Stimulated activated effector memory CD8-positive, alpha-beta T cell treated with anti-CD3 and anti-CD28 coated beads, Interleukin-12 subunit alpha, Interleukin-12 subunit beta, amount 100 ng/mL, for 72 hours (primary cell): ENCODE data around the gene AEBP1.
"Not testable (repeated sequence)": the region's sequence is repeated elsewhere in the genome, so short reads cannot be mapped to it uniquely, and the experiment has no call there.

ENCODE experiments used
- ATAC-seq: fragments of 150-1000 bp; cut with Tn5 transposase; 2 replicates; pipeline ENCODE4 v1.10.0; 2021
- DNase-seq, 2 donors: peaks; one replicate each; pipeline ENCODE4 v3.0.0; 2021 to 2022; ENCODE audit warnings: low spot score in 2 of 2
- H3K27ac Mint-ChIP-seq: one replicate; pipeline ENCODE4 v1.8.0; 2022; ENCODE audit warnings: mild to moderate bottlenecking, mixed read lengths
- H3K36me3 Mint-ChIP-seq: one replicate; pipeline ENCODE4 v1.8.0; 2022; ENCODE audit warnings: mild to moderate bottlenecking, mixed read lengths
- H3K4me1 Mint-ChIP-seq: one replicate; pipeline ENCODE4 v1.8.0; 2022; ENCODE audit warnings: mixed read lengths
- H3K4me3 Mint-ChIP-seq: one replicate; pipeline ENCODE4 v1.8.0; 2022; ENCODE audit warnings: mild to moderate bottlenecking, mixed read lengths
- H3K9me3 Mint-ChIP-seq: one replicate; pipeline ENCODE4 v1.8.0; 2022; ENCODE audit warnings: mixed read lengths

Gene AEBP1

GRCh38 chr7:44113764-44114354, 9.7 kb downstream of the AEBP1 start:
- no peak for ATAC-seq
- no peak overlapping the region for H3K4me3 Mint-ChIP-seq
- no peaks in the 10 kb centered on the region for H3K4me1 Mint-ChIP-seq
- H3K27ac Mint-ChIP-seq, result no peak overlapping the region
- no peak for DNase-seq
- peaks cover 18% of the 10 kb centered on the region for H3K36me3 Mint-ChIP-seq
- no peaks in the 10 kb centered on the region for H3K9me3 Mint-ChIP-seq

- H3K4me1 Mint-ChIP-seq, result peaks cover 3% of the 10 kb centered on the region
- no peak overlapping the region for H3K27ac Mint-ChIP-seq
- no peak overlapping the region for H3K4me3 Mint-ChIP-seq
- ATAC-seq, result no peak
- H3K9me3 Mint-ChIP-seq, result no peaks in the 10 kb centered on the region
- peaks cover 27% of the 10 kb centered on the region for H3K36me3 Mint-ChIP-seq
- DNase-seq, result no peak
Measured at GRCh38 chr7:44114586-44115310, 10.6 kb downstream of the AEBP1 start.

DNA sequence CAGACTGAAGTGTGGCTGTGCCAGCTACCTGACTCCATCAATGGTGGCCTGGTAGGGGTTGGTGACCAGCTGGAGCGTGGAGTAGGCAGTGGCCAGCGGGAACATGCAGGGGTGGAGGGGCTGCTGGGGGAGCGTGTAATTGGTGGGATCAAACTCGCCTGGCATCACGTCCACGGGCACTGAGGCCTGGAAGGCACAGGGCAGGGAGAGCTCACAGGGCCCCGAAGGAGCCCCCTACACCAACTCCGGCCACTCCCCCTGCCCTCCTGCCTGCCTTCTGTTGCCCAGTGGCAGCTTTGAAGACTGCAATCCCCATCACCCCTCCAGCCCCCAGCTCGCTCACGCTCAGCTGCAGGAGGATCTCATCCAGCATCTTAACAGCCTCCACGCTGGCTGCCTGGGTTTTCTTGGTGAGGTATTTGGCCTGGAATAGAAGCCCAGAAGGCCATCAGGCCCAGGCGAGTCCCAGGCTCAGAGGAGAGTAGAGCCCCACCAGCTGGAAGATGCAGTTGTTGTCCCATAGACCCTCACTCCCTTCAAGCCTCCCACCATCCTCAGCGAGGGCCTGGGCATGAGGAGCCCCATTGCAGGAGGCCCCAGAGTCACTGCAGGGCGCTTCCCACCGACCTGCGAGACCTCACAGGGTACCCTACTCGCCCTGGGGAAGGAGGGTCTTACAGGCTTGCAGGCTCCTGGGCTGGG, 12.1 kb downstream of the AEBP1 start:
- Mint-ChIP-seq H3K4me3 (no peak overlapping the region), H3K36me3 (peaks cover 42% of the 10 kb centered on the region)

GRCh38 chr7:44116789-44117666, 12.9 kb downstream of the AEBP1 start:
- no peak for DNase-seq
- Mint-ChIP-seq H3K4me1 (peaks cover 24% of the 10 kb centered on the region), H3K27ac (no peak overlapping the region), H3K4me3 (no peak overlapping the region), H3K9me3 (no peaks in the 10 kb centered on the region), H3K36me3 (peaks cover 44% of the 10 kb centered on the region)
- no peak for ATAC-seq

More for the DNA sequence above, 12.1 kb downstream of the AEBP1 start:
- Mint-ChIP-seq H3K9me3 (no peaks in the 10 kb centered on the region), H3K27ac (no peak overlapping the region), H3K4me1 (peaks cover 16% of the 10 kb centered on the region)
- no peak for ATAC-seq
- no peak for DNase-seq

DNA sequence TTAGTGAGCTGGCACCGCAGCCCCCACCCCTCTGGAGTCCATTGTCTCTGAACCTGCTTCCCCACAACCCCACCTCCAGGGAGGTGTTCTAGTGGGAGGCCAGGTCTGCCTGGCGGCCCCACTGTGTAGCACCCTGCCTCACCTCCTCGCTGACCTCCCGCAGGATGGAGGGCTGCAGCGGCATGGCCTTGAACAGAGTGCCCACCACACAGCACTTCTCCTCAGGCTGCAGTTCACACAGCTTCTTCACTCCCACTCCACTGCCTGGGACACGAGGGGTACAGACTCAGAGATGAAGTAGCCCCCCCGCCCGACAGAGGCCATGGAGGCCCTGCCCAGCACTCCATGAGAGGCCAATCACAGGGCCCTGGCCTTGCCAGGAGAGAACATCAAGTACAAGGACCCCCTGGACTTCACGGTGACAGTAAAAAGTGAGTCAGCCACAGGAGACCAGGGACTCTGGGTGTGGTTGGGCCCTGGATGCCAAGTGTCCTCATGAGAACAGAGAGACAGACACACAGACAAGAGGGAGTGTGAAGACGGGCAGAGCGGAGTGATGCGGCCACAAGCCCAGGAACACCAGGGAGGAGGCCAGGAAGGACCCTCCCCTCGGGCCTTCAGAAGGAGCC, 13.8 kb downstream of the AEBP1 start:
- ATAC-seq (no peak), DNase-seq (no peak)
- H3K9me3 Mint-ChIP-seq, result no peaks in the 10 kb centered on the region
- H3K36me3 Mint-ChIP-seq, result peaks cover 53% of the 10 kb centered on the region
- peaks cover 33% of the 10 kb centered on the region for H3K4me1 Mint-ChIP-seq
- no peak overlapping the region for H3K4me3 Mint-ChIP-seq
- peak overlapping the region; percentile 34 for H3K27ac Mint-ChIP-seq

GRCh38 chr7:44119829-44120380, 15.8 kb downstream of the AEBP1 start:
- Mint-ChIP-seq H3K4me3 (no peak overlapping the region), H3K36me3 (peaks cover 53% of the 10 kb centered on the region), H3K4me1 (peaks cover 40% of the 10 kb centered on the region), H3K27ac (peak overlapping the region; percentile 65), H3K9me3 (no peaks in the 10 kb centered on the region)
- DNase-seq, result no peak
- ATAC-seq, result no peak

GRCh38 chr7:44120395-44120794, 16.2 kb downstream of the AEBP1 start:
- Mint-ChIP-seq H3K36me3 (peaks cover 53% of the 10 kb centered on the region), H3K27ac (peak overlapping the region; percentile 65), H3K4me3 (no peak overlapping the region)

DNA sequence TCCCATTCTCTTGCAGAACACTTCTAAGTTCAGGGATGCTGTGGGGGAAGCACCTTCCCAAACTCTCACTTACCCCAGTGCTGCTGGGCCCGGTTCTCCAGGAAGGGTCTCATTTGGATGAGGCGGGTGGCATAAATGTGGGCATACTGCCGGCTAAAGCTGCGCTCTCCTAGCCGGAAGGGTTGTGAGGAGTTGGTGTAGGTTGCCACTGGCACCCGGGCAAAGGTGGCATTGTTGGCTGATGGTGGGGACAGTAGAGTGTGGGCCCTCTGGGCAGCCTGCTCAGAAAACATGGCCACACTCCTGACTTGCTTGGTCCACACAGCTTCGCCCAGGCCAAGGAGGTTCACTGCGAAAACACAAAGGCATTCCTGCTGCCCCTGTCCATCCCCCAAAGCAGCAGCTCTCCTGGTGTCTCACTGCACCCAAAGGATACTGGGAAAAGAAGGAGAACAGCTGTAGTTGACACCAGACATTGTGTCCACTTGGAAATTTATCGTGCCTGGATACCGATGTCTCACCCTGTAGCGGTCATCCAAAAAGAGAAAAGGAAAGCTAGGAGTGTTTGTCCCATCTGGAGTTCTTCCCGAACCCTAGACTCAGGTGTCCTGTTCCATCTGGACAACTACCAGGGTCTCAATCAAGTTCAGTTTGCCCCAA, 17.7 kb downstream of the AEBP1 start:
- ATAC-seq (no peak), DNase-seq (no peak)
- Mint-ChIP-seq H3K9me3 (no peaks in the 10 kb centered on the region), H3K4me3 (peak overlapping the region; percentile 89), H3K4me1 (peaks cover 40% of the 10 kb centered on the region), H3K36me3 (peaks cover 53% of the 10 kb centered on the region), H3K27ac (peak overlapping the region; percentile 89)

More at GRCh38 chr7:44120395-44120794, 16.2 kb downstream of the AEBP1 start:
- ATAC-seq (no peak), DNase-seq (no peak)
- peaks cover 40% of the 10 kb centered on the region for H3K4me1 Mint-ChIP-seq
- no peaks in the 10 kb centered on the region for H3K9me3 Mint-ChIP-seq

GRCh38 chr7:44122529-44122928, 18.4 kb downstream of the AEBP1 start:
- peaks cover 47% of the 10 kb centered on the region for H3K36me3 Mint-ChIP-seq
- no peak for ATAC-seq
- H3K4me3 Mint-ChIP-seq, result peak overlapping the region; percentile 89
- no peaks in the 10 kb centered on the region for H3K9me3 Mint-ChIP-seq
- DNase-seq, result no peak
- H3K27ac Mint-ChIP-seq, result peak overlapping the region; percentile 89
- H3K4me1 Mint-ChIP-seq, result peaks cover 40% of the 10 kb centered on the region

DNA sequence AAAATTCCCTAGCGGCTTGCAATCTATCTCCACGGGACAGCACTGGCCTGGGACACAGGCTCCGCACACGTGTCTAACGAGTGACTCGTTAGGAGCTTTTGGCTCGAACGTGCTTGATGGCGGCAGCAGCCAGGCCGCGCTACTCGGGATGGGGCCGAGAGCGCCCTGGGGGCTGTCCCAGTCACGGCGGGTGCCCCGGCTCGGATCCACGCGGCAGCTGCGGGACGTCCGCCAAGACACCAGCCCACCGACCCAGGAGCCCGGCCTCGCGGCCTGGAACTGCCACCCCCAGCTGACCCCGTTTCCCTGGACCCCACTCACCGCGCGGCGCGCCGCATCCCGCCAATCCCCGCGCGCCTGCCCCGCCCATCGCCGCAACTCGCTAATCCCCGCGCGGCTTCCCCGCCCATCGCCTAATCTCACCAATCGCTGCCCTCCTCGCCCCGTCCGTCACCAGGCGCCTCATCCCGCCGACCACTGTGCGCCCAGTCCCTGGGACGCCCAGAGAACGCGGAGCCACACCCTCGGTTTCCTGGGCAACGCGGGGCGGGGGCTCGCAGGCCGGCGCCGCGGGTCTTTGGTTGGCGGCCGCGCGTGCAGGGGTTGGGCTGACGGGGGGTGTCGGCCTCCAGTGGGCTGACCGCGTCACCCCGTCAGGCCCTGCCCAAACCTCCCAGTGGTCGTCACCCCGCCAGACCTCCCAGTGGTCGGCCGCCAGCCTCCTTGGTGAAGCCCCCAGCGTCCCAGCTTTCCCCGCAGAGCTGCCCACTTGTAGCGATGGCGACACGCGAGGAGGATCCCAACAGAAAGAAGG, 19.3 kb downstream of the AEBP1 start, which contains the start of gene POLD2:
POLD2 (minus strand) TSS at position 359 of the 814 bp plus-strand sequence. CDS start 1,495 bp downstream, outside the sequence.
- peak; percentile 89 to 98 for DNase-seq
- ATAC-seq, result peak; percentile 99
- peak within 1 kb of the TSS; percentile 89 for H3K4me3 Mint-ChIP-seq
- H3K27ac Mint-ChIP-seq, result peak within 1 kb of the TSS; percentile 89
- peaks cover 39% of the 10 kb centered on the region for H3K36me3 Mint-ChIP-seq
- H3K9me3 Mint-ChIP-seq, result no peaks in the 10 kb centered on the region
- H3K4me1 Mint-ChIP-seq, result peaks cover 40% of the 10 kb centered on the region

DNA sequence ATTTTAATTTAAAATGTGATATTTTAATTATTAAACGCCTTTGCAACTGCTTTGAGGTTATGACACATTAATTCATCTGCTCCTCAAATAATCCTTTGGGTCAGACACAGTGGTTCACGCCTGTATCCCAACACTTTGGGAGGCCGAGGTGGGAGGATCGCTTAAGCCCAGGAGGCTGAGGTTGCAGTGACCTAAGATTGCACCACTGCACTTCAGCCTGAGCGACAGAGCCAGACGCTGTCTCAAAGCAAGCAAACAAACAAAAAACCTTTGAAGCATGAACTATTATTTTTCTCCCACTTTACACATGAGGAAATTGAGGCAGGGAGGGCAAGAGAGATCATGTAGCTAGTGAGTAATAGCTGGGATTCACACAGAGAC, 20.7 kb downstream of the AEBP1 start:
- H3K9me3 Mint-ChIP-seq, result no peaks in the 10 kb centered on the region
- H3K36me3 Mint-ChIP-seq, result peaks cover 26% of the 10 kb centered on the region
- no peak overlapping the region for H3K27ac Mint-ChIP-seq
- H3K4me1 Mint-ChIP-seq, result peaks cover 36% of the 10 kb centered on the region
- H3K4me3 Mint-ChIP-seq, result peak overlapping the region; percentile 89
- no peak for DNase-seq
- ATAC-seq, result no peak

DNA sequence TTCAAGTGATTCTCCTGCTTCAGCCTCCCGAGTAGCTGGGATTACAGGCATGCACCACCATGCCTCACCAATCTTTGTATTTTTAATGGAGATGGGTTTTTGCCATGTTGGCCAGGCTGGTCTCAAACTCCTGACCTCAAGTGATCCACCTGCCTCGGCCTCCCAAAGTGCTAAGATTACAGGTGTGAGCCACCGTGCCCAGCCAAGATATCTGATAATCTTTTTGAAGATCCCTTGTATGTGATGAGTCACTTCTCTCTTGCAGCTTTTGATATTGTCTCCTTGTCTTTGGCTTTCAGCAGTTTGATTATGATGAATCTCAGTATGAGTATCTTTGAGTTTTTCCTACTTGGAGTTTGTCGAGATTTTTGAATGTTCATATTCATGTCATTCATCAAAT, 22.4 kb downstream of the AEBP1 start:
- DNase-seq, H3K36me3 Mint-ChIP-seq, ATAC-seq, H3K27ac Mint-ChIP-seq, H3K9me3 Mint-ChIP-seq, H3K4me3 Mint-ChIP-seq: not testable (repeated sequence)
- peaks cover 21% of the 10 kb centered on the region for H3K4me1 Mint-ChIP-seq

DNA sequence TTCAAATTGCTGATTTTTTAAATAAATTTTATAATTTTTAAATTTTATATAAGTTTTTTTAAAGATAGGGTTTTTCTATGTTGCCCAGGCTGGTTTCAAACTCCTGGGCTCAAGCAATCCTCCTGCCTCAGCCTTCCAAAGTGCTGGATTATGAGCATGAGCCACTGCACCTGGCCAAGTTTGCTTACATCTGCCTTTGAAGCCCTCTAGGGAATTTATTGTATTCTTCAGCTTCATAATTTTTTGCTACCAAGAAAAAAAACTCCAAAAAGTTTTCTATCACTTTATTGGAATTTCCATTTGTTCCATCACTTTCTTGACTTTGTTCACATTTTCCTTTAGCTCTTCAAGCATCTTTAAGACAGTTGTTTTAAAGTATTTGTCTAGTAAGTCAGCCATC, 23.0 kb downstream of the AEBP1 start:
- no peak for ATAC-seq
- Mint-ChIP-seq H3K9me3 (no peaks in the 10 kb centered on the region), H3K4me1 (peaks cover 15% of the 10 kb centered on the region), H3K27ac (no peak overlapping the region), H3K36me3 (peaks cover 8% of the 10 kb centered on the region), H3K4me3 (no peak overlapping the region)
- DNase-seq, result no peak
